ENCODE results near the gene C1orf21. TPM values are rescaled to one million over a fixed set of nuclear protein-coding genes. Genes with fewer than 3 reads are reported as not detected.

The C1orf21 gene
- polyA plus RNA-seq, 1 donor, result 47.8 TPM

DNA sequence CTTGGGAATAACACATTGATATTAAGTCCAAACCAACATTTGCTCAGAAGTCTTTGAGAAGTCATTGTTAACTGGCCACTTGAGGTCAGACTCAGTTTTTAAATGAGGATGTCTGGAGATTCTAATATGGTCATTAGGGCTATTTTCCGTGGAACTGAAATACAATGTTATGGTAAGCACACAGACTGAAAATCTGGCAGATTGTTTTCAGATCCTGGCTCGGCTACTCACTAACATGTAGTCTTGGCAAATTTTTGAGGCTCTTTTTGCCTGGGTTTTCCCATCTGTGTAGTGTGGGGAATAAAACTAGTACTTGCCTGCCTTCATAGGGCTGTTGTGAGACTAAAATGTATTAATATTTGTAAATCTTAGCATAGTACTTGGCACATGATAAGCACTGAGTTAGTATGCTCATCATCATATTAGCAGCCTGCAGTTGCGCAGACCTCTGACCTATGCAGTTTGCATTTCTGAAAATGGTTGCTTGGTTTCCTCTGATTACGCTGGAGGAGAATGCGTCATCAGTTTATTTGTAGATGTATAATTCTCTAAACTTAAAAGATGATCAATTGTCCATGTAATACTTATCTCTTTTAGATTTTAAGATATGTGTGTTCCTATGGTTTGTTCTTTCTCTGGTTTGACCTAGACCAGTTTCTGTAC, 100.8 kb downstream of the C1orf21 start:
- DNase-seq, result peak; percentile 64

DNA sequence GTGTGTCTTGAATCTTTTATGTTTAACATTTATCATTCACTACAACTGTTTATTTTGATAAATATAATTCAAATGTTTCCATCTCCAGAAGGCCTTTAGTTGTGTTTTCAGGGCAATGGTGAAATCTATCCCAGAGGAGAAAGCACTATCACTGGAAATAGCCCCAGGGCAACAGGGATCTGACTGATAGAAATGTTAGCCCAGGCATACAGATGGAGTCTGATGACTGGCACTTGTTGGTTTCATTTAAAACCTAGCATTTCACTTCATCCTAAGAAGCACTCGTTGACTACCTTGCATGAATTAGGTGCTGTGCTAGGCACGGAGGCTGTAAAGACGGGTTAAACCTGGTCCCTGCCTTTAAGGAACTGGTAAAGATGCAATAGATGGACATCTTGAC, 103.1 kb downstream of the C1orf21 start:
- DNase-seq, result no peak

GRCh38 chr1:184492536-184492935, 105.7 kb downstream of the C1orf21 start:
- no peak for DNase-seq

DNA sequence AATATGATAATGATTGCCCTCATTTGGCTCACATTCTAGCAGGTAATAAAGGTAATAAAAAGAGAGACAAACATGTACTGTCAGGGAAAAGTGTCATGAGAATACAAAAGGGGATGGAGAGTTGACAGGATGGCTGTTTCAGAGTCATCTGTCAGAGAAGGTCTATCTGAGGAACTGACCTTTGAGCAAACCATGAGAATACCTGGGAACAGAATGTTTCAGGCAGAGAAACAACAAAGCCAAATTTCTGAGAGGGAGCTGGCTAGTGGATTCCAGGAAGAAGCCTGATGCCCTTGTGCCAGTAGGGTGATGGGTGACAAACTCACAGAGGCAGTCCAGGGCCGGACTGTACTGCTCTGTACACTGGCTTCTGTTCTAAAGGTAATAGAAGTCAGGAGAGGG, 107.2 kb downstream of the C1orf21 start:
- no peak for DNase-seq

- DNase-seq, result no peak
These were observed 108.1 kb downstream of the C1orf21 start for GRCh38 chr1:184494929-184495328.

DNA sequence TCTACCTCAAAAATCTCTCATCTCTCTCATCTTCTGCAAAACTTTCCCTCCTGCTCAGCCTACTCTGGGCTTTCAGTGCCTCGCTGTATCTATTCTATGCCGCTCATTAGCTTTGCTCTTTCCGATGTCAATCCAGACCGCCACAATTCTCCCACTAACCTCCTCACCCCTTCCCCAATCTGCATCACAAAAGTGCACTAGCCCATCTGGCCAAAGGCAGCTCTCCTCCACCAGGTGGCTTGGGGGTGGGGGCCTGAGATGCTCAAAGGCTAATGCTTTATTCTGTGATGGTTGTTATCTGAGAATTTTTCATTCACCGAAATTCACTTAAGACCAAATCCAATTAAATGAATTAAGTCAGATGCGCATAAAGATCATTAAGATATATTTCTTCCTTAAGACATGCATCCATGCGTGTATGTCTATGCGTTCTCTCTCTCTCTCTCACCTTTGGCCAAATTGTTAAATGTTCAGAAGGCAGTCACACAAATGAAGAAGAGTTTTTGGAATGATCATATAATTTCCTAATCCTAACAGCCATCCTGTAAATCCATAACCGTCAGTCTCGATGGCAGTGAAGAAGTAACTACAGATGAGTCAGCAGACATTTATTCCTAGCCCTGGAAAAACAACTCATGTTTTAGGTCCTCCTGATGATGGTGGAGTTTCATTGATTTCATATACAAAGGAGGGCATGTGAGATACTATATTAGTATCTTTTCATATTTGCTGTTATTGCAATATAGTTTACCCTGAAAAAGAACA, 111.3 kb downstream of the C1orf21 start:
- DNase-seq, result no peak

GRCh38 chr1:184499616-184500015, 112.8 kb downstream of the C1orf21 start:
- no peak for DNase-seq

DNA sequence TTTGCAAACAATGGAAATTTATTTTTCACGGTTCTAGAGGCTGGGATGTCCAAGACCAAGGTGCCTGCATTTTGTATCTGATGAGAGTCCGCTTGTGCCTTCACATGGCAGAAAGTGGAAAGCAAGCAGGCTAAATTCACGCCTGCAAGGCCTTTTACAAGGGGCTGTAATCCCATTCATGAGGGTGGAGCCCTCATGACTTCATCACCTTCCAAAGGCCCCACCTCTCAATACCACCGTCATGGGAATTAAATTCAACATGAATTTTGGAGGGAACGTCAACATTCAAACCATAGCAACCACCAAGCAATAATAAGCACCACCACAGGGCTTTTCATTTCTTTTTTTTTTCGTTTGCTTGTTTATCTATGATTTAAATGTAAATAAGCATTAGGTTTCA, 115.3 kb downstream of the C1orf21 start:
- no peak for DNase-seq

DNA sequence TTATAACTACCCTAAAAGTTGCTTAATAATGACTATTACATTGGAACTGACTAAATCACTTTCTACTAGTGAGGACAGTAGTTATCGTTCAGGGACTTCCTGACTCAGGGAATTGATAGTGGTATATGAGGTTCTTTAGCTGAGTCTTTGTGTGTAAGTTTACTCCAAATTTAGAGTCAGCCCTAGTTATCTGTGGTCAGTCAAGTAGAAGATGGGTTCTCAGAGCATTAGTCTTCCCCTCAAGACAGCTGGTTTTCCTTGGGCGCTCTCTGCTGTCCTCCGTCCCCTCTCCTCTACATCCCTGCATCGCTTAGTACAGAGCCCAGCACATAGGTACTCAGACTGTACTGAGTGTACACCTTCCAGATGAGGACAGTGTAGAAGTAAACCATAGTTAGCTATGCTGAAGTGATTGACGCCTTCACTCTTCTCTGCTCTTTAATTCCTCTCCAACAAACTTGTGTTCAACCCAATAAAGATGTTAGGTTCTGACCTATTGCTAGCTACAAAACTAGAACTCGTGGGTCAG, 116.5 kb downstream of the C1orf21 start:
- no peak for DNase-seq

- DNase-seq, result no peak
These were observed 117.5 kb downstream of the C1orf21 start for GRCh38 chr1:184504040-184504954.

- DNase-seq, result no peak
These were observed 118.1 kb downstream of the C1orf21 start for GRCh38 chr1:184504955-184505338.

GRCh38 chr1:184506481-184506880, 119.7 kb downstream of the C1orf21 start:
- no peak for DNase-seq

DNA sequence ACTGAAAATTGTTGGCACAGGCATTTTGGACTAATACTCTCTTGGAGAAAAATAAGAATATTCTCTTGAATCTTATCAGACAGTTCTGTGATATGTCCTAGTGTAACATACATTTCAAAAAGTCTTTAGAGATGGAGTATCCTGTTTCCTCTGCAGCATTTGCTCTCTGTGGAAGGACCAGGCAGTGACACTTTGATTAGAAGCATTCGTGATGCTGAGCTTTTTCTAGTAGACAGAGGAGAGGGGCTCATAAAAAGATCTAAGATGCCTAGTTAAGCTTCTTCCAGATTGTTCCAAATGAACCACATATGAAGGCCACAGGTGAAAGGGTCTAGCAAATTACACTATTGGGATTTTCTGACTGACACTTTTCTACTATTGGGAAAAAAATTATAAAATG, 120.3 kb downstream of the C1orf21 start:
- no peak for DNase-seq

- no peak for DNase-seq
These were observed 120.9 kb downstream of the C1orf21 start for GRCh38 chr1:184507604-184508280.

DNA sequence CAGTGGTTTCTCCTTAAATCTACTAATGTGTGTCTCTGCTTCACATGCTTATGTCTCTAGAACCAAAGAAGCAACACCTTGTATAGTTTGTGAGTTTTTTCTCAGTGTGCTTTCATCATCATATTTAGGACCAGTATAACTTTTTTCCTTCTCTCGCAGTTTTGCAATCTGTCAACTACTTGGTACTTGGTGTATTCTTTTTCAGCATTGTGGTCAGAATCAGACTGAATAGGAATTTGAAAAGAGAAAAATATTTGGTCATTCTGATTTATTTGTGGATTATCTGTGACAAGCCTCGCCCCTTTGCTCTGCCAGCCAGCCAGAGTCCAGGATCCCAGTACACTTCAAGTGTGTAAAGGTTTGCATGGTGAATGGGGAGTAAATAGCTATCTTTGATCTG, 122.3 kb downstream of the C1orf21 start:
- no peak for DNase-seq

GRCh38 chr1:184510110-184510509, 123.3 kb downstream of the C1orf21 start:
- DNase-seq, result no peak

- no peak for DNase-seq
These were observed 125.9 kb downstream of the C1orf21 start for GRCh38 chr1:184512724-184513123.

DNA sequence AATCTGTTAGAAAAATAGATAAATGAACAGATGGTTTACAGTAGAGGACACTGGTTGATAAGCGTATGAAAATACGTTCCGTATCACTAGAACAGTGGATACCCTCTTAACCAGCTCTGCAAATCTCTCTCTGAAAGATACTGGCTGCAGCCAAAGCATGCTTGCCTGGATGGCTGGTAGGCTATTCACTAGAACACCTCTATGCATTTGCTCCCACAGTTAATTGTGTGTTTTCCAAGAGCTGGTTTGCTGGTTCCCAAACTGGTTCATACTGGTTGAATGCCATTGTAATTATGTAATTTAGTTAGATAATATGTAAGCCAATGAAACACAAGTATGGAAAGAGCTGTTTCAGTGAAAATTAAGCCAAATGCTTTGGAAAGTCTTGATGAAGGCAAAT, 126.6 kb downstream of the C1orf21 start:
- DNase-seq, result no peak

GRCh38 chr1:184513966-184514365, 127.1 kb downstream of the C1orf21 start:
- no peak for DNase-seq

GRCh38 chr1:184514447-184514846, 127.6 kb downstream of the C1orf21 start:
- no peak for DNase-seq

GRCh38 chr1:184517130-184517529, 130.3 kb downstream of the C1orf21 start:
- DNase-seq, result no peak

DNA sequence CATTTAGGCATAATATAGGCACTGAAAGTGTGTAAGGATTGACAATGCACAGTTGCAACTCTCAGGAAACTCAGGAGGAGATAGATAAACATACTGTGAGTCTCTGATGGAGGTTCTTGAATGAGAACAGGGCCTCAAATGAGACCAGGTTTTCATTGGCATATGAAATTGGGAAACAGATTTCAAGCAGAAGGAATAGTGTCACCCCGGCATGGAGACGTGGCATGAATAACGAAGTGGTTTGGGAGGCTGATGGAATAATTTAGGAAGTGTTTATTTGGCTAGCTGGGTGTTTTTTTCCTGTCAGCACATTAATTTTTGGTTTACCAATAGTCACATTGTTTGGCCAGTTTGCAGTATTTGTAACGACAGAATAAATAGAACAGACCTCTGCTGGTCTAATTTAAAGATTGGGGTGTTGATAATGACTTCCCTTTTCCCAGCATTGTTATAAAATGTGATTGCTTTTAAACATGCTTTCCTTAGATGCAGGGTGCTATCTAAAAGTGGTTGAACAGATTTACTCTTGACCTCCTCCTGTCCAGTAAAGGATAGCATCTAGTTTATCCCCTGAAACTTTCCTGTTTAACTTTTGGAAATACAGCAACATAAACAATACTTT, 132.0 kb downstream of the C1orf21 start:
- no peak for DNase-seq

All from hindlimb muscle (tissue), 1 donor.